ENCODE data around the gene AK4.
"Not testable (repeated sequence)": the region's sequence is repeated elsewhere in the genome, so short reads cannot be mapped to it uniquely, and the experiment has no call there.

The AK4 gene

DNA sequence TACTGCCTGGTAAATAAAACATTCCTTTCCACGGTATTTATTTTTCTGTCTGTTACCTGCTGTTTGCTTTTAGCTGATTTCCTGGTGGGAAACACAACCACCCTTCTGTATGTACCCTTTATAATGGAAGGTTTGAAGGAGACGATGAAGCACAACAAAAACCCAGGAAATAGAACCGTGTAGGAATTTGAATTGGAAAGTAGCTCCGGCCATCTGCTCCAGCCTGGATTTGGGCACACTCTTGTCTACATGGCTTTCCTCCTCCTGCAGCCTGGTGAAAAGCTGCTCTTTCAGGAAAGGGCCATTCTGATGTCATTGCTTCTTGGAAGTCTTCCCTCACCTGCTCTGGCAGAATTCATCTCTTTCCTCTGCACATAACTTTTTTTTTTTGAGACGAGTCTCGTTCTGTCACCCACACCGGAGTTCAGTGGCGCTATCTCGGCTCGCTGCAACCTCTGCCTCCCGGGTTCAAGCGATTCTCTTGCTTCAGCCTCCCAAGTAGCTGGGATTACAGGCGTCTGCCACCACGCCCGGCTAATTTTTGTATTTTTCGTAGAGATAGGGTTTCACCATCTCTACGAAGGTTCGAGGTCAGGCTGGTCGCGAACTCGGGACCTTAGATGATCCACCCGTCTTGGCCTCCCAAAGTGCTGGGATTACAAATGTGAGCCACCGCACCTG, 2.7 kb downstream of the AK4 start:
- DNase-seq = no peak

DNA sequence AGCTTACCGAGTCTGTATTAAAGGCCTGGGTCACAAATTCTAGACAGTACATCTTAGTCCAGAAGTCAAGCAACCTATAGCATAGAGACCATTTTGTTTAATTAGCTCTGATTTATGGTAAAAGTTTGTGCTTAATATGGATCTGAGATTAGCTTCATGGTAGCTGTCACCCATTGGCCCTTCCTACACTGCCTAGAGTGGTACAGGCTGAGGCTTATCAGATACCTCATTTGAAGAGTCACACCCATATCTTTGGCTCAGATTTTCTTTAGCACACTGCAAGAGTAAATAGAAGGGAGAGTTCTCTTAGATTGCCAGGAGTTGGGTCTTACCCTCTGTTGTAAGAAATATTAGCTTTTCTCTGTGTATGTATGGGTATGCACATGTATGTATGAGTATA, 3.6 kb downstream of the AK4 start:
- DNase-seq = no peak

- no peak for DNase-seq
These were observed 5.6 kb downstream of the AK4 start for GRCh38 chr1:65153635-65154034.

DNA sequence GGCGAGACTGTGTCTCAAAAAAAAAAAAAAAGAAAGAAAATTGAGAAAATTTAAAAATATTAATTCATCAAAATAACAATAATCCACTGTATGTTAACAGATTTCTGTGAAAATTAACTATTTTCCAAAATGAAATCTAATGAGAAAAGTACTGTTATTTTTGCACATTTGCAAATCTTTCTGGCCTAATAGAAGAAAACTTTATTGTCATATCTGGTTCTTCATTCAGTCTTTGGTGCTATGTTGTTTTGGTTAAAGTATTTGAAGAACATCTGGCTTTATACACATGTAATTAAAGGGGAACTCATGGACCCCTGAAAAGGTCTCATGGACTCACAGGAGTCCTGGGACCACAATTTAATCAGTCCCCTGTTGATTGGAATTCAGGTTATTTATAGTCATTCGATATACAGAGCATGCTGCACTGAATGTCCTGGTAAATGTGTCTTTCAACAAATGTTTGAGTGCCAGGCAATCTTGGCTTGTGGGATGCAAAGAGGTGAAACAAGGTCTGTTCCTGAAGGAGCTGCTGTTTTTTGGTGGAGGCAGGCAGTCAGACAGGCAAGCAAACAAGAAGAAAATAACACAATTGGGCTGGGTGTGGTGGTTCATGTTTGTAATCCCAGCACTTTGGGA, 9.0 kb downstream of the AK4 start:
- DNase-seq = no peak

DNA sequence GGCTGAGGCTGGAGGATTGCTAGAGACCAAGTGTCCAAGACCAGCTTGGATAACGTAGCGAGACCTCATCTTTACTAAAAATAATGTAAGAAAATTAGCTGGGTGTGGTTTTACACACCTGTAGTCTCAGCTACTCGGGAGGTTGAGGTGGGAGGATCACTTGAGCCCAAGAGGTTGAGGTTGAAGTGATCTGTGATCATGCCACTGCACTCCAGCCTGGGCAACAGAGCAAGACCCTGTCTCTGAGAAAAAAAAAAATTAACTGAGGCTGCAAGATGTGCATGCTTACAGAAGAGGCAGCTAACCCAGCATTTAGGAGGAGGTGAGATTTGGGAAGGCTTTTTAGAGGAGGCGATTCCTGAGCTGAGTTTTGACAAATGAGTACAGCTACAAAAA, 9.5 kb downstream of the AK4 start:
- no peak for DNase-seq

GRCh38 chr1:65159291-65159688, 11.3 kb downstream of the AK4 start:
- DNase-seq = not testable (repeated sequence)

DNA sequence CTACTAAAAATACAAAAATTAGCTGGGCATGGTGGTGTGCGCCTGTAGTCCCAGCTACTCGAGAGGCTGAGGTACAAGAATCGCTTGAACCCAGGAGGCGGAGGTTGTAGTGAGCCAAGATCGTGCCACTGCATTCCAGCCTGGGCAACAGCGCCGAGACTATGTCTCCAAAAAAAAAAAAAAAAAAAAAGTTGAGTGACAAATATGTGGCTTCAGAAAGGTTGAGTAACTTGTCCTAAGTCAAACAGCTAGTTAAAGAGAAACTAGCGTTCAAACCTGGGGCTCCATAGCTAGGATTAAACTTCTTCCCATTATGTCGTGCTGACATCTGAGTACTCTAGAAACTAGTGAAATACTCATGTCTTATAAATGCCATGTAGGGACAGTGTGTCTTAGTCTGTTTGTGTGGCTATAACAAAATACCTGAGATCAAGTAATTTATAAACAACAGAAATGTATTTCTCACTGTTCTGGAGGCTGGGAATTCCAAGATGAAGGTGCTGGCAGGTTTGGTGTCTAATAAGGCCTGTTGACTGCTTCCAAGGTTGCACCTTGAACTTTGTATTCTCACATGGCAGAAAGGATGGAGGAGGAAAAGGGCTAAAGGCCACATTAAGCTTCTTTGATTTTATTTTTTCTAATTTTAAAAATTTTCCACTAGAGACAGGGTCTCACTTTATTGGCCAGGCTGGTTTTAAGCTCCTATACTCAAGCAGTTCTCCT, 12.0 kb downstream of the AK4 start:
- DNase-seq = no peak

- no peak for DNase-seq
These were observed 15.3 kb downstream of the AK4 start for GRCh38 chr1:65163201-65163805.

GRCh38 chr1:65164101-65164500, 16.1 kb downstream of the AK4 start:
- DNase-seq = not testable (repeated sequence)

DNA sequence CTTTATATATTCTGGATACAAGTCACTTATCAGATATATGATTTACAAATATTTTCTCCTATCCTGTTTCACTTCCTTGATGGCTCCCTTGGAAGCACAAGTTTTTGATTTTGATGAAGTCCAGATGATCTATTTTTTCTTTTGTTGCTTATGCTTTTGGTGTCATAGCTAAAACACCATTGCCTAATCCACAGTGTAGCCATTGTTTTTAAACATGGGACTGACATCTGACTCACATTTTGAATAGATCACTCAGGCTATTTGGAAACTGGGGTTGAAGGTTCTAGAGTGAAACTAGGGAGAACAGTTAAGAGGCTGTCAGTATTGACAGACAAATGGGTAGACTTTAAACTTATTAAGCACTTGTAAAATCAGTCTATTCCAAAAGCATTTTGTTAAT, 16.6 kb downstream of the AK4 start:
- no peak for DNase-seq

DNA sequence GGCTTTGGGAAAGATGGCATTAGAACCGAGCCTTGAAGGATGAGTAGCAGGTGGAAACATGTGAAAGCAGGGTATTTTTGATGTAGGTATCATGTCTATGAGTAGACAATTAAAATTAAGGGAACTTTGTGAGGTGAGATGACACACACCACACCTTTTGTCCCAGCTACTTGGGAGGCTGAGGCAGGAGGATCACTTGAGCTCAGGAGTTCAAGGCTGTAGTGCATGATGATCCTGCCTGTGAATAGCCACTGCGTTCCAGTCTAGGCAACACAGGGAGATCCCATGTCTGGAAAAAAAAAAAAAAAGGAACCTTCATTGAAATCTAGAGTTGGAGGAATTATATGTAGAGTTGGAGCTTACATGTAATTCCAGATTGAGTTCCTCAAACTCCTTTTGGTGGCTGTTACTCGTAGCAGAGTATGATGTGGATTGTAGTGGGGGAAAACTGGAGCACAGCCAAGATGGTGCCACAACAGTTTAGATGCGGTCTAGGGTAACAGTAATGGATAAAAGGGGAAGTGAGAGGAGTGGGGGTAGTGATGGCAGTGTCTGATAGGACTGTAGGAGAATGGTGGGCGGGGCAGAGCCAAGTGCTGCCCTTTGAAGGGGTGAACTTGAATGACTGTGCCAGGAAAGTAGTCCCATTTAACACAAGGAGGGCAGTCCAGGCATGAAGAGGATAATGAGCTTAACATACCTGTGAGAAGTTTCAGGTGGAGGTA, 17.4 kb downstream of the AK4 start:
- DNase-seq = no peak

DNA sequence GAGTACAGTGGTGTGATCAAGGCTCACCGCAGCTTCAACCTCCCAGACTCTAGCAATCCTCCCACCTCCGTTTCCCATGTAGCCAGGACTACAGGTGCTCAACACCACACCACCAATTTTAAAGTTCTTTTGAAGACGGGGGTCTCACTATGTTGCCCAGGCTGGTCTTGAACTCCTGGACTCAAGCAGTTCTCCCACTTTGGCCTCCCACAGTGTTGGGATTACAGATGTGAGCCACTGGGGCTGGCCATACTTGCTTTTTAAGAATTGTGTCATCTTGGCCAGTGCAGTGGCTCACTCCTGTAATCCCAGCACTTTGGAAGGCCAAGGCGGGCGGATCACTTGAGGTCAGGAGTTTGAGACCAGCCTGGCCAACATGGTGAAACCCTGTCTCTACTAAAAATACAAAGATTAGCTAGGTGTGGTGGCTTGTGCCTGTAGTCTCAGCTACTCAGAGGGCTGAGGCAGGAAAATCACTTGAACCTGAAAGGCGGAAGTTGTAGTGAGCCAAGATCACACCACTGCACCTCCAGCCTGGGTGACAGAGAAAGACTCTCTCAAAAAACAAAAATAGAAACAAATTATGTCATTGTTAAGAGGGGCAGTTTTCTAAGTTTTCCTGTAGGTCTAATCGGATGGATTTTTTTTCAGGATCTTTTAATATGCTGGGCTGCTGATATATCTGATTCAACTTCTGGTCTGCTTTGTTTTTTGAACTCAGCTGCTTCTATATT, 18.7 kb downstream of the AK4 start:
- DNase-seq = no peak

DNA sequence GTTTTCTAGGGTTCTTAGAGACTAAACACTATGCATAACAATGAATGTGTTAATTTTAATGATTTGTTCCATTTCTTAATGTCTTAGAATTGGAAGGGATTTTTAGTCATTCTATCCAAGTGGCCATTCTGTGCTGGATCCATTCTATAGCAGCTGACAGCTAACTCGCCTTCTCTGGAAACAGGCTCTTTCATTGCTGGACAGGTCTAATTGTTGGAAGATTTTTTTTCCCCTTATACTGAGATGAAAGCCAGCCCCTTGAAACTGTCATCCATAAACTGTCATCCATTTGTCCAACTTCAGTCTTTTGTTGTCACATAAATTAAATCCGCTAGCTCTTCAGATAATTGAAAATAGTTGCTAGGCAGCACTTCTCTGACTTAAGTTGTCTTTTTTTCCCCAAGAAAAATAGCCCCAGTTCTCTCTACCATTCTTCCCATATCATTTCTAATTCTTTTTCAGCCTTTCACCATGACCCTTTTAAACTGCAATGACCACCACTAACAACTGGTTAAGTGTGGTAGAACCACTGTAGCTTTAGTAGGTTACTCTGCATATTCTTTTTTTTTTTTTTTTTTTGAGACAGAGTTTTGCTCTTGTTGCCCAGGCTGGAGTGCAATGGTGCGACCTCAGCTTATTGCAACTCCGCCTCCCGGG, 19.7 kb downstream of the AK4 start:
- DNase-seq = no peak

DNA sequence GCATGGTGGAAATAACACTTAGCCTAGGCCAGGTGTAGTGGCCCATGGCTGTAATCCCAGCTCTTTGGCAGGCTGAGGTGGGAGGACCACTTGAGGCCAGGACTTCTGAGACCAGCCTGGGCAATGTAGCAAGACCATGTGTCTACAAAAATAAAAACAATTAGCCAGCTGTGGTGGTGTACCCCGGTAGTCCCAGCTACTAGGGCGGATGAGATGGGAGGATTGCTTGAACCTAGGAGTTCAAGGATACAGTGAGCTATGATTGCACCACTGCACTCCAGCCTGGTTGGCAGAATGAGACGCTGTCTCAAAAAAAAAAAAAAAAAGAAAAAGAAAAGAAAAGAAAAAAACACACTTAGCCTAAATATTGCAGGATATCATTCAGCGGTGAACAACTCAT, 20.9 kb downstream of the AK4 start:
- DNase-seq = no peak

DNA sequence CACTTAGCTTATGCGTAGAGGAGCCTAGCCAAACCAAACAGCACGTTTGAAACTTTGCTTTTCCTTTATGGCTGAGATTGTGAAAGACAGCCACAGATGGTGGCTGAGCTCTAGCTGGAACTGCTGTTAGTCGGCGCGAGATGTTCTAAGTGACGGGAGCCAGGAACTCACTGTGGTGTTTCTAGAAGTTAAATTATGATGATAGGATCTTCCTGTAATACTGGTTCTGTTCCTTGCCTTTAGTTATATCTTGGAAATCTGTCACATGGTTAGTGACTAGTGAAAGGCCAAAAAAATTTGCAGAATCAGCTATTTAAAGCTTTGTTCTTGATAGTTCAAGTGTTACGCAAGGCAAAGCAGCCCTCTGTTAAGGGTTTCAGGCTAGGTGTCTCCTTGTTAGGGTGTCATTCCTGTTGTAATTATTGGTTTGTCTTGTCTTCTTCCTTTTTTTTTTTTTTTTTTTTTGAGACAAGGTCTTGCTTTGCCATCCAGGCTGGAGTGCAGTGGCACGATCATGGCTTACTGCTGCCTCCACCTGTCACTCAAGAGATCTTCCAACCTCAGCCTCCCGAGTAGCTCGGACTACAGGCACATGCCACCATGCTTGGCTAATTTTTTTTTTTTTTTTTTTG, 22.6 kb downstream of the AK4 start:
- no peak for DNase-seq

- DNase-seq = no peak
These were observed 25.1 kb downstream of the AK4 start for GRCh38 chr1:65172936-65173690.

DNA sequence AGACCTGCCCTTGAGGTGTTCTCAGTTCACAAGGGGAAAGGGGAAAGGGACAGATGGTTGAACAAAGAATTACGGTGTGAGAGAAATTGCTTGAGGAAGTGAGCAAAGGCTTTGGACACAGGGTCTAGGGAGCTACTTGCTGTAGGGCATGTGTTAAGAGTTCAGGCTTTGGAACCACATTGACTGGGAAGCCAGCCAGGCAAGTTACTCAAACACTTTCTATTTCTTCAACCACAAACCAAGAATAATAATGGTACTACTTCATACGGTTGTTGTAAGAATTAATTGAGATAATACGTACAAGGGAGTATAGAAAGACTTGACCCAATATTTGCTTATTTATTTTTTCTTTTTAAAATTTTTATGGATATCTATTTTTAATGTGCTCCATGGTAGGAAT, 26.6 kb downstream of the AK4 start:
- DNase-seq = peak in 16 of 51 donors; percentile 2 to 41 (median 19)

DNA sequence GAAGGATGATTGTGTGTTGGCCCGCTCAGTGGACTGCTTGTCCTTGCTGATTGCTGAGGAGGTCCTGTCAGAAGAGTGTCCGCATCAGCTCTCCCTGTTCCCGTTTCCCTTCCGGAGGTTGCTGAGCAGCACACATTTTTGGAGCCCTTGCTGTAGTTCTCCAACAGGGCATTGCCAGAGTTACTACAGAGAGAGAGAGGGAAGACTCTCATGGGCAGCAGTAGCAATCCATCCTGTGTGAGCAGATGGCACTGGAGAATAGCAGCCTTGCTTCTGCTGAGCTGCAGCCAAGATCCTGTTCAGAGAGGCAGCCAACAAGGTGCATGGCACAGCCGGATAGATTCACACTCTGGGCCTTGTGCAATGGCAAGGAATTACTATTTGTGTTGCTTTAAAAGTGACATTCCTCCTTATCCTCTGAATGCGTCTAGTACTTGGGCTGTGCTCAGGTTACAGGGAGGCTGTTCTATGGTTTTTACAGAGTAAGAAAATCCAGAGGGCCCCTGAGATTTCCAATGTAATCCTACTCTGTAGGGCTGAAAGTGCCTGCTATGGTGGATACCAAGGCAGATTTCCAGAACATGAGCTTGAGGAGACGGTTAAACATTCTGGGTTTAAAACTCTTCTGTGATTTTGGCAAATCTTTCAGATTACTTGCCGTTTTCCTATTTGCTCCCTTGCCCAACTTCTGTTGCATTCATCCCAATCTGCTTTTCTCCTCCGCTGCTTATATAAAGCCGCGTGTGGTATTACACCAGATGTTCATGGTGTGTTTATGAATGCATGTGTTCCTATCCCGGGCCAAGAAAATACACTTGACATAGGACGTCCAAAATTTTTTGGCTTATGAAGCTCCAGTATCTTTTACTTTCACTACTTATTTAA, 27.4 kb downstream of the AK4 start:
- peak in 4 of 51 donors; percentile 6 to 21 (median 8) for DNase-seq

All from hypothalamus (tissue), 51 donors.